CD4-positive, CD25-positive, alpha-beta regulatory T cell (primary cell): Measurements from ENCODE around the gene EIF4G3. TPM values are rescaled to one million over a fixed set of nuclear protein-coding genes. Genes with fewer than 3 reads are reported as not detected.
A peak's percentile ranks its signal among the peaks of the same experiment; 100 is the strongest.
"Not testable (repeated sequence)": the region's sequence is repeated elsewhere in the genome, so short reads cannot be mapped to it uniquely, and the experiment has no call there.

ENCODE experiments used
- ATAC-seq, 2 donors: fragments of 150-1000 bp; cut with Tn5 transposase; one replicate each; pipeline ENCODE4 v1.10.0; 2021; ENCODE audit warnings: low read depth in 2 of 2, moderate number of reproducible peaks in 2 of 2, moderate library complexity in 1 of 2
- DNase-seq, 3 donors: peaks; one replicate each; pipeline versions ENCODE4 v3.0.0 to v3.0.0-alpha.2; 2012 to 2022; ENCODE audit warnings: mixed read lengths in 1 of 3
- H3K27ac ChIP-seq: one replicate; pipeline ENCODE4 v1.7.0; 2013; ENCODE audit warnings: mild to moderate bottlenecking, low read length; ENCODE audit not compliant: insufficient read depth, poor library complexity, severe bottlenecking
- H3K27me3 ChIP-seq: one replicate; pipeline ENCODE4 v1.7.0; 2013; ENCODE audit warnings: low read length; ENCODE audit not compliant: control insufficient read depth, insufficient read depth
- H3K36me3 ChIP-seq: one replicate; pipeline ENCODE4 v1.7.0; 2013; ENCODE audit warnings: mild to moderate bottlenecking, low read length, moderate library complexity; ENCODE audit not compliant: control insufficient read depth, insufficient read depth
- H3K4me1 ChIP-seq: 2 replicates; pipeline ENCODE4 v1.7.0; 2013; ENCODE audit warnings: mild to moderate bottlenecking, low read length; ENCODE audit not compliant: insufficient read depth, control insufficient read depth, poor library complexity, severe bottlenecking
- H3K4me3 ChIP-seq: one replicate; pipeline ENCODE4 v1.7.0; 2013; ENCODE audit warnings: low read depth, mild to moderate bottlenecking, low read length, moderate library complexity
- H3K9me3 ChIP-seq, 2 experiments: 1 replicate in 1 of 2; 2 replicates in 1 of 2; pipeline ENCODE4 v1.7.0; 2013; ENCODE audit warnings: low read length in 2 of 2, mild to moderate bottlenecking in 1 of 2, moderate library complexity in 1 of 2; ENCODE audit not compliant: control insufficient read depth in 2 of 2
- H3K27ac Mint-ChIP-seq, 3 donors: one replicate each; pipeline ENCODE4 v1.8.0; 2020 to 2022; ENCODE audit warnings: mild to moderate bottlenecking in 3 of 3, mixed read lengths in 3 of 3, moderate library complexity in 2 of 3
- H3K27me3 Mint-ChIP-seq: one replicate; pipeline ENCODE4 v1.8.0; 2022; ENCODE audit warnings: mild to moderate bottlenecking, mixed read lengths
- H3K36me3 Mint-ChIP-seq: one replicate; pipeline ENCODE4 v1.8.0; 2020; ENCODE audit warnings: mixed read lengths
- H3K4me1 Mint-ChIP-seq, 4 donors: one replicate each; pipeline ENCODE4 v1.8.0; 2020 to 2022; ENCODE audit warnings: mixed read lengths in 4 of 4, mild to moderate bottlenecking in 1 of 4
- H3K4me3 Mint-ChIP-seq, 4 donors: one replicate each; pipeline ENCODE4 v1.8.0; 2020 to 2022; ENCODE audit warnings: mild to moderate bottlenecking in 4 of 4, mixed read lengths in 4 of 4, moderate library complexity in 3 of 4
- H3K9me3 Mint-ChIP-seq, 7 donors: one replicate each; pipeline ENCODE4 v1.8.0; 2020 to 2022; ENCODE audit warnings: mixed read lengths in 7 of 7, mild to moderate bottlenecking in 3 of 7, moderate library complexity in 2 of 7
- polyA plus RNA-seq, 4 donors: library from polyadenylated mRNA; unstranded; fragments of 300-500 nt; fragmentation: Illumina TruSeq; gene quantifications; one replicate each; pipeline ENCODE4 v1.2.3, GENCODE V29; 2021
- total RNA-seq: library from RNA; stranded (reverse); gene quantifications from one replicate; pipeline ENCODE4 v1.2.3, GENCODE V29; 2022

Gene EIF4G3
- total and polyA plus RNA-seq, 5 donors from 2014 or later = 2.5 to 34.4 (median 5.5) TPM

DNA sequence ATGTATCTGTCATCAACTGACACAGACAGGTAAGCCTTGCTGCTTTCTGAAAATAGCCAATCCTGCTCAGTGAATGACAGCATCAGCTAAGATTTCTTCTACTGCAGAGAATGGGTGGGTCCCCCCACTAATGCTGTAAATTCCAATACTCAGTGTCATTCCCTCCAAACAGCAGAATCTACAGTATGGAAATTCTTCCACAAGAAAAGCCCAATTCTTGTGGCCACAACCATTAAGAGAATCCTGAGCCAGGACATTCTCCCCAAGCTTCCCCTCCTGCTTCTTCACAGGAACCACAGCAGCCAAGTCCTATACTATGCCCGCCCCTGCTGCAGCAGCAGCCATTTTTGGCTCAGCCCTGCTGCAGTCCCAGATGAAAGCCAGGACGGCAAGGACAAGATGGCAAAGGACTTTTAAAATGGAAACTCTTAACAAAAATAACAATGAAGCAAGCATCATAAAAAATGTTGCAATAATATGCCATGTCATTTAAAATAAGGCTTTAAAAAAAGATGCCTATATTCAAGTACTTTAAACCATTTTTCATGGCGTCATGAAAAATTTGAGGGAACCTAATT lies 26.8 kb downstream of the EIF4G3 start:
- peaks cover 8 to 20% (median 13%) of the 10 kb centered on the region in 4 donors for H3K4me1 Mint-ChIP-seq
- ATAC-seq (no peak), DNase-seq (no peak)
- H3K36me3 Mint-ChIP-seq = no peaks in the 10 kb centered on the region
- H3K36me3 ChIP-seq = peaks cover 3% of the 10 kb centered on the region
- no peak overlapping the region for H3K4me3 Mint-ChIP-seq
- H3K4me1 ChIP-seq = no peaks in the 10 kb centered on the region
- no peak overlapping the region for H3K4me3 ChIP-seq
- H3K9me3 ChIP-seq = no peaks in the 10 kb centered on the region
- H3K27ac Mint-ChIP-seq = peak overlapping the region in 2 of 3 donors; percentile 12 to 60
- no peaks in the 10 kb centered on the region for H3K27me3 ChIP-seq
- no peaks in the 10 kb centered on the region for H3K9me3 Mint-ChIP-seq
- H3K27ac ChIP-seq = no peak overlapping the region
- no peaks in the 10 kb centered on the region for H3K27me3 Mint-ChIP-seq

- no peaks in the 10 kb centered on the region for H3K9me3 Mint-ChIP-seq
- H3K27me3 ChIP-seq = no peaks in the 10 kb centered on the region
- H3K36me3 Mint-ChIP-seq = no peaks in the 10 kb centered on the region
- H3K4me3 ChIP-seq = no peak overlapping the region
- H3K4me3 Mint-ChIP-seq = no peak overlapping the region
- H3K4me1 Mint-ChIP-seq = peaks cover 6 to 16% (median 11%) of the 10 kb centered on the region in 4 donors
- peaks cover 3% of the 10 kb centered on the region for H3K36me3 ChIP-seq
- DNase-seq (no peak), ATAC-seq (no peak)
- H3K4me1 ChIP-seq = no peaks in the 10 kb centered on the region
- no peaks in the 10 kb centered on the region for H3K27me3 Mint-ChIP-seq
- peak overlapping the region in 2 of 3 donors; percentile 12 to 60 for H3K27ac Mint-ChIP-seq
- no peaks in the 10 kb centered on the region for H3K9me3 ChIP-seq
- H3K27ac ChIP-seq = no peak overlapping the region
Observed at GRCh38 chr1:21149430-21149854, 27.3 kb downstream of the EIF4G3 start.

DNA sequence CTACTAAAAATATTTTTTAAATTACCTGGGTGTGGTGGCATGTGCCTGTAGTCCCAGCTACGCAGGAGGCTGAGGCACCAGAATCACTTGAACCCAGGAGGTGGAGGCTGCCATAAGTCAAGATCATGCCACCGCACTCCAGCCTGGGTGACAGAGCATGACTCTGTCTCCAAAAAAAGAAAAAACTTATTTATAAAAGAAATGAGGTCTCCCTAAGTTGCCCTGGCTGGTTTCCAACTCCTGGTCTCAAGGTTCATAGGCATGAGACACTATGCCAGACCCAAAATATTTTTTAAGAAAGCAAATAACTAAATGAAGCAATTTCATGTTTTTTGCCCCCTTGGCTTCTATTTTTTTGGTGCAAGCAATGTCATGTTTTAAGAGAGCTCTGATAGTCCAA lies 32.9 kb downstream of the EIF4G3 start:
- Histone ChIP-seq H3K4me1 (no peaks in the 10 kb centered on the region), H3K27me3 (no peaks in the 10 kb centered on the region), H3K27ac (no peak overlapping the region), H3K36me3 (peaks cover 3% of the 10 kb centered on the region), H3K4me3 (no peak overlapping the region), H3K9me3 (no peaks in the 10 kb centered on the region)
- no peak for ATAC-seq
- no peaks in the 10 kb centered on the region for H3K27me3 Mint-ChIP-seq
- no peak for DNase-seq
- H3K4me3 Mint-ChIP-seq = no peak overlapping the region
- H3K36me3 Mint-ChIP-seq = no peaks in the 10 kb centered on the region
- H3K27ac Mint-ChIP-seq = no peak overlapping the region
- H3K4me1 Mint-ChIP-seq = no peaks in the 10 kb centered on the region
- H3K9me3 Mint-ChIP-seq = no peaks in the 10 kb centered on the region

GRCh38 chr1:21143138-21143537 lies 33.6 kb downstream of the EIF4G3 start:
- Histone ChIP-seq H3K27ac (no peak overlapping the region), H3K9me3 (no peaks in the 10 kb centered on the region), H3K27me3 (no peaks in the 10 kb centered on the region), H3K4me1 (no peaks in the 10 kb centered on the region), H3K36me3 (peaks cover 3% of the 10 kb centered on the region), H3K4me3 (no peak overlapping the region)
- Mint-ChIP-seq H3K27me3 (no peaks in the 10 kb centered on the region), H3K27ac (no peak overlapping the region), H3K4me1 (peaks cover 0 to 3% (median under 1%) of the 10 kb centered on the region in 4 donors), H3K9me3 (no peaks in the 10 kb centered on the region), H3K4me3 (no peak overlapping the region), H3K36me3 (peaks cover 3% of the 10 kb centered on the region)
- ATAC-seq (no peak), DNase-seq (no peak)

DNA sequence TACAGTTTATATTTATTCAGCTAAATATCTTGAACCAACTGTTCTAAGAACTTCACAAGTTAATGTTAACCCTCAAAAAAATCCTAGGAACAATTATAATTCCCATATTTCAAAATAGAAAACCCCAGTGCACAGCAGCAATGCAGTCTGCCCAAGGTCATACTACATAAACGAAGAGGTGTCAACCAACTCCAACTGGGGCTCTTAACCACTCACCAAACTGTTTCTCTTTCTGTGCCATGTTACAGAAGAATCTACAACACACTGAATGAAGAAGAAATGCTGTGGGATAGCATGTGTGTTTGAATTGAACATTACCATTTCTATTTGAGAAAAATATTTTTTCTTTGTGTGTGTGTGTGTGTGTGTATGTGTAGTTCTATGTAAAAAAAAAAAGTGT lies 35.7 kb downstream of the EIF4G3 start:
- peaks cover 10% of the 10 kb centered on the region for H3K36me3 Mint-ChIP-seq
- no peaks in the 10 kb centered on the region for H3K27me3 Mint-ChIP-seq
- Histone ChIP-seq H3K27me3 (no peaks in the 10 kb centered on the region), H3K36me3 (no peaks in the 10 kb centered on the region), H3K9me3 (no peaks in the 10 kb centered on the region), H3K27ac (no peak overlapping the region), H3K4me3 (no peak overlapping the region), H3K4me1 (no peaks in the 10 kb centered on the region)
- no peaks in the 10 kb centered on the region for H3K9me3 Mint-ChIP-seq
- H3K27ac Mint-ChIP-seq = no peak overlapping the region
- DNase-seq (no peak), ATAC-seq (no peak)
- H3K4me3 Mint-ChIP-seq = no peak overlapping the region
- H3K4me1 Mint-ChIP-seq = peaks cover 0 to 7% (median 3%) of the 10 kb centered on the region in 4 donors

DNA sequence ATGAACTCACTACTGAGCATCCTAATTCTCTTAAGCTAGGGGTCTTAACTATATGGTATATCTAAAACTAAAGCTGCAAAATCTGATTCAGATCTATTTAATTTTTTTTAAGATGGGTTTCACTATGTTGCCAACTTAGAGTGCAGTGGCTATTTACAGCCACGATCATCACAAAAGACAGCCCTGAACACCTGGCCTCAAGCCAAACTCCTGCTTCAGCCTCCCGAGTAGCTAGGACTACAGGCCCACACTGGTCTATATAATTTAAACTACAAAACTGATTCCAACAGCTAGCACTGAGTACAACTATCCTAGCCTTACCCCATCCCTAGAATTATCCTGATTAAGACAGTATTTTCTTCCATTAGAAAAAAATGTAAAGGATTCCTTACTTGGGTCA lies 37.1 kb downstream of the EIF4G3 start:
- Histone ChIP-seq H3K27me3 (no peaks in the 10 kb centered on the region), H3K4me3 (no peak overlapping the region), H3K9me3 (no peaks in the 10 kb centered on the region), H3K36me3 (no peaks in the 10 kb centered on the region), H3K27ac (no peak overlapping the region), H3K4me1 (no peaks in the 10 kb centered on the region)
- no peak for ATAC-seq
- no peak for DNase-seq
- Mint-ChIP-seq H3K4me3 (no peak overlapping the region), H3K36me3 (peaks cover 14% of the 10 kb centered on the region), H3K27ac (peak overlapping the region in 1 of 3 donors; percentile 59), H3K4me1 (peaks cover 0 to 7% (median 3%) of the 10 kb centered on the region in 4 donors), H3K27me3 (no peaks in the 10 kb centered on the region), H3K9me3 (no peaks in the 10 kb centered on the region)

DNA sequence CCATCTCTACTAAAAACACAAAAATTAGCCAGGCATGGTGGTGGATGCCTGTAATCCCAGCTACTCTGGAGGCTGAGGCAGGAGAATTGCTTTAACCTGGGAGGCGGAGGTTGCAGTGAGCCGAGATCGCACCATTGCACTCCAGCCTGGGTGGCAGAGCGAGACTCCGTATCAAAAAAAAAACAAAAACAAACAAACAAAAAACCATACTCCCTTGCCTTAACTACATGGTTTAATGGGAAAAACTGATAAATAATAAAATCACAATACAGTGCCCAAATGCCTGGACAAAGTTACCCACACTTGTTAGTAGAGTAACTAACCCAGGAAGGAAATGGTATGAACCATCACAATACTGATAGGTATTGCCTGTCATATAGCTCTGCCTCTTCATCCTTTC lies 40.4 kb downstream of the EIF4G3 start:
- peak overlapping the region in 2 of 3 donors; percentile 20 to 53 for H3K27ac Mint-ChIP-seq

DNA sequence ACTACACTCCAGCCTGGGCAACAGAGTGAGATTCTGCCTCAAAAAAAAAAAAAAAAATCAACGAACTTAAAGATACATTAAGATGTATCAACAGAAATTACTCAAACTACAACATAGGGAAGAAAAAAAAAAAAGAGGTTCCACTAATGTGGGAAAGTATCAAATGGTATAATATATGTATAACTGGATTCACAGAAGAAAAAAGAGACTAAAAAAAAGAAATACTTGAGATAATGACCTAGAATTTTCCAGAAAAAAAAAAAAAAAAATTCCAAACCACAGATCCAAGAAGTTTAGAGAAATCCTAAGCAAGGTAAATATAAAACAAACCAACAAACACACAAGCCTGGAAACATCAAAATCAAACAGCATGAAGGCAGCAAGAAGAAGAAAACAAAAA lies 45.5 kb downstream of the EIF4G3 start:
- Mint-ChIP-seq H3K36me3 (peaks cover 24% of the 10 kb centered on the region), H3K9me3 (peaks cover 0 to 2% (median 0%) of the 10 kb centered on the region in 7 donors), H3K27ac (no peak overlapping the region), H3K4me1 (peaks cover 0 to 11% (median 4%) of the 10 kb centered on the region in 4 donors), H3K27me3 (no peaks in the 10 kb centered on the region), H3K4me3 (no peak overlapping the region)
- no peak overlapping the region for H3K4me3 ChIP-seq
- no peaks in the 10 kb centered on the region for H3K36me3 ChIP-seq
- H3K27me3 ChIP-seq = no peaks in the 10 kb centered on the region
- no peak for DNase-seq
- no peaks in the 10 kb centered on the region for H3K4me1 ChIP-seq
- ATAC-seq = no peak
- no peaks in the 10 kb centered on the region for H3K9me3 ChIP-seq
- H3K27ac ChIP-seq = no peak overlapping the region

More for the DNA sequence above, 40.4 kb downstream of the EIF4G3 start:
- Mint-ChIP-seq H3K4me1 (peaks cover 0 to 15% (median 3%) of the 10 kb centered on the region in 4 donors), H3K36me3 (peaks cover 14% of the 10 kb centered on the region)
- not testable (repeated sequence) for H3K27ac ChIP-seq, H3K4me1 ChIP-seq, H3K4me3 Mint-ChIP-seq, H3K27me3 ChIP-seq, H3K9me3 ChIP-seq, DNase-seq, H3K27me3 Mint-ChIP-seq, H3K9me3 Mint-ChIP-seq, H3K4me3 ChIP-seq, H3K36me3 ChIP-seq, ATAC-seq
